K562 (cell line): ENCODE data around the gene RAD54L. TPM values are rescaled to one million over a fixed set of nuclear protein-coding genes. Genes with fewer than 3 reads are reported as not detected.

Experiments used
- ARHGAP35 ChIP-seq: fragments of 450-650 bp; IDR thresholded peaks from 2 replicates; pipeline ENCODE4 v1.6.1; 2018; ENCODE audit not compliant: partially characterized antibody
- BMI1 ChIP-seq: fragments of 150-350 bp; IDR thresholded peaks from 2 replicates; pipeline ENCODE4 v1.6.1; 2014; ENCODE audit warnings: low read length
- DPF2 ChIP-seq: fragments of 450-650 bp; IDR thresholded peaks from 2 replicates; pipeline ENCODE4 v1.6.1; 2016
- E2F4 ChIP-seq: sonication (generic); formaldehyde crosslinking; IDR thresholded peaks from 2 replicates; pipeline ENCODE4 v1.8.0; 2022; ENCODE audit warnings: mild to moderate bottlenecking, low read depth, missing genetic modification reagents
- ELK3 ChIP-seq: fragments of 450-650 bp; formaldehyde crosslinking; IDR thresholded peaks from 2 replicates; pipeline ENCODE4 v1.4.0; 2020; ENCODE audit warnings: mild to moderate bottlenecking
- ETV6 ChIP-seq, 3 experiments: fragments of 150-350 bp in 1 of 3; sonication (generic) in 1 of 3; formaldehyde crosslinking in 1 of 3; IDR thresholded peaks; 2 replicates each; pipeline versions ENCODE4 v1.6.1 to v1.8.0; 2014 to 2022; ENCODE audit warnings: borderline replicate concordance in 2 of 3, low read depth in 2 of 3, antibody characterized with exemption in 1 of 3, low read length in 1 of 3, mild to moderate bottlenecking in 1 of 3, missing genetic modification reagents in 1 of 3
- EWSR1 ChIP-seq: fragments of 450-650 bp; IDR thresholded peaks from 2 replicates; pipeline ENCODE4 v1.6.1; 2018; ENCODE audit warnings: borderline replicate concordance, mild to moderate bottlenecking, low read depth, moderate library complexity; ENCODE audit not compliant: partially characterized antibody
- FIP1L1 ChIP-seq: fragments of 200-400 bp; formaldehyde crosslinking; IDR thresholded peaks from 2 replicates; pipeline ENCODE4 v1.6.1; 2018; ENCODE audit warnings: mild to moderate bottlenecking, low read depth, low read length; ENCODE audit not compliant: poor library complexity, severe bottlenecking
- FOXO4 ChIP-seq: fragments of 450-650 bp; formaldehyde crosslinking; IDR thresholded peaks from 2 replicates; pipeline ENCODE4 v1.4.0; 2020; ENCODE audit warnings: mild to moderate bottlenecking, moderate library complexity
- HOXB6 ChIP-seq: fragments of 250-450 bp; sonication (Bioruptor Pico); IDR thresholded peaks from 2 replicates; pipeline ENCODE4 v1.5.1; 2022; ENCODE audit warnings: mild to moderate bottlenecking, borderline replicate concordance
- IRF1 ChIP-seq: sonication (generic); formaldehyde crosslinking; IDR thresholded peaks from 2 replicates; pipeline ENCODE4 v1.8.0; 2022; ENCODE audit warnings: missing genetic modification reagents, mild to moderate bottlenecking, borderline replicate concordance
- MIER1 ChIP-seq: fragments of 450-650 bp; IDR thresholded peaks from 2 replicates; pipeline ENCODE4 v1.6.1; 2016; ENCODE audit warnings: antibody characterized with exemption, mild to moderate bottlenecking, low read depth
- MITF ChIP-seq: IDR thresholded peaks from 2 replicates; pipeline ENCODE4 v1.6.1; 2014; ENCODE audit warnings: antibody characterized with exemption
- OTX1 ChIP-seq: fragments of 450-650 bp; formaldehyde crosslinking; IDR thresholded peaks from 2 replicates; pipeline ENCODE4 v1.4.0; 2022; ENCODE audit warnings: mild to moderate bottlenecking
- PRPF4 ChIP-seq: fragments of 200-400 bp; formaldehyde crosslinking; IDR thresholded peaks from one replicate; pipeline ENCODE4 v1.6.1; 2017; ENCODE audit warnings: low read length, low read depth, mild to moderate bottlenecking; ENCODE audit not compliant: insufficient read depth, poor library complexity, severe bottlenecking
- RBM25 ChIP-seq: fragments of 200-400 bp; formaldehyde crosslinking; IDR thresholded peaks from 2 replicates; pipeline ENCODE4 v1.6.1; 2018; ENCODE audit warnings: low read length, low read depth, moderate library complexity; ENCODE audit not compliant: severe bottlenecking
- SMAD4 ChIP-seq: fragments of 250-450 bp; sonication (Bioruptor Pico); conservative IDR thresholded peaks from 2 replicates; pipeline ENCODE4 v1.8.0; 2021; ENCODE audit warnings: inconsistent platforms, mild to moderate bottlenecking, moderate library complexity
- ZNF280A ChIP-seq: fragments of 450-650 bp; IDR thresholded peaks from 2 replicates; pipeline ENCODE4 v1.6.1; 2018; ENCODE audit warnings: mild to moderate bottlenecking, low read depth; ENCODE audit not compliant: partially characterized antibody
- polyA plus RNA-seq, 8 experiments: library from polyadenylated mRNA; depleted of rRNA in 4 of 8; stranded (reverse) in 5 of 8; unstranded in 3 of 8; fragments of >200 nt; fragmentation: Nextera tagmentation in 2 of 8; fragmentation: Illumina TruSeq in 1 of 8; extraction: Ambion mirVana in 2 of 8; extraction: Trizol in 1 of 8; gene quantifications; 2 replicates each; pipeline versions ENCODE4 v1.2.1 to v1.2.3, GENCODE V29; 2011 to 2014; ENCODE audit warnings: inconsistent platforms in 1 of 8, missing spikeins in 1 of 8
- total RNA-seq, 7 experiments: library from RNA; depleted of rRNA in 6 of 7; stranded (reverse); fragments of >200 nt in 6 of 7; fragmentation: Illumina TruSeq in 2 of 7; extraction: Trizol in 2 of 7; gene quantifications; 2 replicates each; pipeline versions ENCODE4 v1.2.1 to v1.2.3, GENCODE V29; 2011 to 2021; ENCODE audit warnings: low replicate concordance in 1 of 7

Gene RAD54L
- total and polyA plus RNA-seq, 9 of the 15 experiments (the other 6 are each of a cell fraction or from before 2014, with no cell fraction given), result 17.9 to 92.3 (median 37.5) TPM

GRCh38 chr1:46285730-46286477, 38.3 kb downstream of the RAD54L start (continued):
- TF ChIP-seq ZNF280A (no peak), DPF2 (no peak), IRF1 (no peak), HOXB6 (CRISPR knock-in tag) (no peak), MITF (no peak), BMI1 (no peak), SMAD4 (CRISPR knock-in tag) (peak; percentile 91), ARHGAP35 (no peak), RBM25 (no peak), FOXO4 (no peak), MIER1 (no peak), E2F4 (CRISPR knock-in tag) (no peak), PRPF4 (no peak), EWSR1 (no peak), OTX1 (no peak), ELK3 (CRISPR knock-in tag) (no peak), FIP1L1 (no peak), ETV6 (IDR thresholded peaks at IDR 0.05; ENCODE audit: borderline replicate concordance in 1 of 2, low read depth in 2 of 2, low read length in 1 of 2) (no peak), ETV6 (CRISPR knock-in tag; IDR thresholded peaks at IDR 0.05; ENCODE audit: borderline replicate concordance) (no peak)
